ENCODE data around the gene AK5. TPM values are rescaled to one million over a fixed set of nuclear protein-coding genes. Genes with fewer than 3 reads are reported as not detected.

Gene AK5
- total and polyA plus RNA-seq, 9 donors = 0.45 to 3.5 (median 0.82) TPM; not detected in 2

DNA sequence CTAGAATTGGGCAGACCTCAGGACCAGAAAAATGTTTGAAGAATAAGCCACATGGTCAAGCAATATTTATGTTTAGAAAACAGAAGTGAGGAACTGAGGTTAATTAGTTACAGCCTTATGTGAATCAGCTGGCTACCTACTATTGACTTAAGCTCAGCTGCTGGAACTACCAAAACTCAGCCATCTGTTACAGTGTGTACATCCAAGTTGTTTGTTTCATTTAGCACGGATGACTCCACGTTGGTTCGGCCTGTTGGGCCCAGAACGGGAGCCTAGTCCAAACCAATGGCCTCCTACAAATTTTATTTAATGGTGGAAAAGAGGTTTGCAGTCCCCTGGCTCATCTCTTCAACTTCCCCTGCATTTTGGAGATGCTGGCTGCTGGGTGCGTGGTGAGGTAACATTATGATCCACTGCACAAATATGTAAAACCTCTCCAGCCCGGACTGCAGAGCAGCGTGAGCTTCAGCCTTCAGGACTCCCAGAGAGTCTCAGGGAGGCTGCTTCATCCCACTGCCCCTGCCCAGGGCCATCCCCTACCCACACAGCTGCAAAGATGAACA lies 257.2 kb downstream of the AK5 start:
- DNase-seq = no peak
- Histone ChIP-seq H3K36me3 (no peaks in the 10 kb centered on the region), H3K4me1 (ENCODE audit: insufficient read depth) (no peaks in the 10 kb centered on the region), H3K27me3 (no peaks in the 10 kb centered on the region), H3K9me3 (no peaks in the 10 kb centered on the region), H3K4me3 (no peak overlapping the region), H3K27ac (no peak overlapping the region)
- WGBS, 3 donors = 22 to 29% (median 27%) methylated on average over 7 of the region's 7 CpGs
- TF ChIP-seq EP300 (IDR thresholded peaks at IDR 0.05) (no peak), POLR2A (IDR thresholded peaks at IDR 0.05) (no peak)
- TF ChIP-seq, protein P1, sequence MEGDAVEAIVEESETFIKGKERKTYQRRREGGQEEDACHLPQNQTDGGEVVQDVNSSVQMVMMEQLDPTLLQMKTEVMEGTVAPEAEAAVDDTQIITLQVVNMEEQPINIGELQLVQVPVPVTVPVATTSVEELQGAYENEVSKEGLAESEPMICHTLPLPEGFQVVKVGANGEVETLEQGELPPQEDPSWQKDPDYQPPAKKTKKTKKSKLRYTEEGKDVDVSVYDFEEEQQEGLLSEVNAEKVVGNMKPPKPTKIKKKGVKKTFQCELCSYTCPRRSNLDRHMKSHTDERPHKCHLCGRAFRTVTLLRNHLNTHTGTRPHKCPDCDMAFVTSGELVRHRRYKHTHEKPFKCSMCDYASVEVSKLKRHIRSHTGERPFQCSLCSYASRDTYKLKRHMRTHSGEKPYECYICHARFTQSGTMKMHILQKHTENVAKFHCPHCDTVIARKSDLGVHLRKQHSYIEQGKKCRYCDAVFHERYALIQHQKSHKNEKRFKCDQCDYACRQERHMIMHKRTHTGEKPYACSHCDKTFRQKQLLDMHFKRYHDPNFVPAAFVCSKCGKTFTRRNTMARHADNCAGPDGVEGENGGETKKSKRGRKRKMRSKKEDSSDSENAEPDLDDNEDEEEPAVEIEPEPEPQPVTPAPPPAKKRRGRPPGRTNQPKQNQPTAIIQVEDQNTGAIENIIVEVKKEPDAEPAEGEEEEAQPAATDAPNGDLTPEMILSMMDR (IDR thresholded peaks at IDR 0.05) = no peak
- intact Hi-C loops (cut with DNase I) = loop anchor here in 3 of 4 donors (10.0 kb wide), 1 partner anchor 394 kb away; no protein-coding TSS in a partner anchor

DNA sequence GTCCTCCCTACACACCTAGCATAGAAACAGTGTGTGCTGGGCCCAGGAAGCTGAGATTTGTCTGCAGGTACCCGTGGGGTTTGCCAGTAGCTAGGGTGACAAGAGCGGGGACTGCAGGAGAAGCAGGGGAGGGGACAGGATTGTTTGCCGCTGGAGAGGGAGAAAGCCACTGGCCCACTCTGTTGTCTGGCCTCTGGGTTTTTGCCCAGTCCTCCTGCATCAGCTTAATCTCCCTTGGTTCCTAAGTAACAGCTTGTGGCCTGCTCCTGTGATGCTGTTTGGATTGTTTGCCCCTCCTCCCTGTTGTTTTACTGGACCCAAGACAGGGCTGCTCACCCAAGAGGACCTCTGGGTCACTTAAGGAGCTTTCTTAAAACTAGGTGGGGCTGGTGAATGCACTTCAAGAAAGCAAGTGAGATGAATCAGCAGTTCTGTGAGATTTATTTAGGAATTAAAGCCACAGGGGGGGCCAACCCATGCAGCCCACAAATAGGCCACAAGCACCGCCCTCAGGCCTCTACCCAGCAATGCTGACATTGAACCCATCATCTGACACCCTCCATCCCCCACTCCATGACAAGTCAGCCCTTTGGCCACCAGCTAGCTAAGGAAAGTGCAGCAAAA lies 257.8 kb downstream of the AK5 start:
- Histone ChIP-seq H3K27me3 (no peaks in the 10 kb centered on the region), H3K9me3 (no peaks in the 10 kb centered on the region), H3K4me3 (no peak overlapping the region), H3K36me3 (no peaks in the 10 kb centered on the region), H3K27ac (no peak overlapping the region), H3K4me1 (ENCODE audit: insufficient read depth) (no peaks in the 10 kb centered on the region)
- 66 to 68% (median 67%) methylated on average over 4 of the region's 4 CpGs for WGBS, 3 donors
- TF ChIP-seq POLR2A (IDR thresholded peaks at IDR 0.05) (no peak), EP300 (IDR thresholded peaks at IDR 0.05) (no peak)
- TF ChIP-seq, protein P1 (IDR thresholded peaks at IDR 0.05) = no peak
- intact Hi-C loops (cut with DNase I) = loop anchor here in 3 of 4 donors (10.0 kb wide), 1 partner anchor 395 kb away; no protein-coding TSS in a partner anchor
- DNase-seq = no peak

DNA sequence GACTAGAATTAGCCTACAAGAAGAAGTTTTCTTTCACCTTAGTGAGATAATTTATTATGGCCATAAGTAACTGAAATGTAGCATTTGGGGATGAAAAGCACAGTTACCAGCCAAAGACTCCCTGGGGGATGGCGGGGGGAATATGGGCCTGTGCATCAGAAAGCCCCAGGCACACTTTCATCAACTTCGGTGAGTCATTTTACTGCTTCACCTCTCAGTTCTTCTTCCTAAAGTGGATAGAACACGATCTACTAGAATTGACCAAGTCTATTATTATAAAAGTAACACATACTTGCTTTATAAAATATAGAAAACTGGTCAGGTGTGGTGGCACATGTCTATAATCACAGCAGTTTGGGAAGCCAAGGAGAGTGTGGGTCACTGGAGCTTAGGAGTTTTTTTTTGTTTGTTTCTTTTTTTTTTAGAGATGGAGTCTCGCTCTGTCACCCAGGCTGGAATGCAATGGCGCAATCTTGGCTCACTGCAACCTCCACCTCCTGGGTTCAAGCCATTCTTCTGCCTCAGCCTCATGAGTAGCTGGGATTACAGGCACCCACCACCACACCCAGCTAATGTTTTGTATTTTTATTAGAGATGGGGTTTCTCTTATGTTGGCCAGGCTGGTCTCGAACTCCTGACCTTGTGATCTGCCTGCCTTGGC lies 258.8 kb downstream of the AK5 start:
- H3K27me3 ChIP-seq = no peaks in the 10 kb centered on the region
- no peak for DNase-seq
- intact Hi-C loops (cut with DNase I) = no loop called here
- no peaks in the 10 kb centered on the region for H3K4me1 ChIP-seq (ENCODE audit: insufficient read depth)
- TF ChIP-seq EP300 (IDR thresholded peaks at IDR 0.05) (no peak), POLR2A (IDR thresholded peaks at IDR 0.05) (no peak)
- TF ChIP-seq, protein P1 (IDR thresholded peaks at IDR 0.05) = no peak
- H3K36me3 ChIP-seq = no peaks in the 10 kb centered on the region
- H3K27ac ChIP-seq = no peak overlapping the region
- H3K4me3 ChIP-seq = no peak overlapping the region
- H3K9me3 ChIP-seq = no peaks in the 10 kb centered on the region
- WGBS, 3 donors = 92 to 97% (median 95%) methylated on average over 6 of the region's 6 CpGs

DNA sequence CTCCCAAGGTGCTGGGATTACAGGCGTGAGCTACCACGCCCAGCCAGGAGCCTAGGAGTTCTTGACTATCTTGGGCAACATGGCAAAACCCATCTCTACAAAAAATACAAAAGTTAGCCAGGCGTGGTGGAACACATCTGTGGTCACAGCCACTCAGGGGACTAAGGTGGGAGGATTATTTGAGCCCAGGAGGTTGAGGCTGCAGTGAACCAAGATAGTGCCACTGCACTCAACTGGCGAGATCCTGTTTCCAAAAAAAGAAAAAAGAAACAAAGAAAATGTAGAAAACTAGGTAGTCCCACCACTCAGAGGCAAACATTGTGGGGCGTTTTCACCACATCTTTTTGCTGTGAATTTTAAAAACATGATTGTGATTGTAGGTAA lies 259.3 kb downstream of the AK5 start:
- TF ChIP-seq POLR2A (IDR thresholded peaks at IDR 0.05) = no peak
- no peak for TF ChIP-seq EP300 (IDR thresholded peaks at IDR 0.05)
- DNase-seq = no peak
- H3K27ac ChIP-seq = no peak overlapping the region
- H3K4me3 ChIP-seq = no peak overlapping the region
- WGBS, 3 donors = 95 to 98% (median 96%) methylated on average over 5 of the region's 5 CpGs
- H3K27me3 ChIP-seq = no peaks in the 10 kb centered on the region
- H3K4me1 ChIP-seq (ENCODE audit: insufficient read depth) = no peaks in the 10 kb centered on the region
- intact Hi-C loops (cut with DNase I) = no loop called here
- H3K9me3 ChIP-seq = no peaks in the 10 kb centered on the region
- H3K36me3 ChIP-seq = no peaks in the 10 kb centered on the region

All from ovary (tissue), 9 donors.